Type B pancreatic cell (in vitro differentiated cells): Measurements from ENCODE around the gene MEGF11. TPM values are rescaled to one million over a fixed set of nuclear protein-coding genes. Genes with fewer than 3 reads are reported as not detected.

Experiments used
- DNase-seq: peaks from one replicate; pipeline ENCODE4 v3.0.0; 2021; ENCODE audit warnings: mixed read lengths; ENCODE audit not compliant: unreplicated experiment; ENCODE audit errors: extremely low spot score
- H3K27ac Mint-ChIP-seq: 2 replicates; pipeline ENCODE4 v1.8.0; 2021; ENCODE audit warnings: mild to moderate bottlenecking, mixed read lengths
- H3K27me3 Mint-ChIP-seq: 2 replicates; pipeline ENCODE4 v1.8.0; 2021; ENCODE audit warnings: mixed read lengths
- H3K36me3 Mint-ChIP-seq: 2 replicates; pipeline ENCODE4 v1.8.0; 2021; ENCODE audit warnings: mixed read lengths
- H3K4me1 Mint-ChIP-seq: one replicate; pipeline ENCODE4 v1.8.0; 2021; ENCODE audit warnings: mixed read lengths; ENCODE audit not compliant: unreplicated experiment
- H3K4me3 Mint-ChIP-seq: 2 replicates; pipeline ENCODE4 v1.8.0; 2021; ENCODE audit warnings: mild to moderate bottlenecking, mixed read lengths
- H3K9me3 Mint-ChIP-seq: 2 replicates; pipeline ENCODE4 v1.8.0; 2021; ENCODE audit warnings: mixed read lengths
- total RNA-seq: library from RNA; stranded (reverse); gene quantifications from 2 replicates; pipeline ENCODE4 v1.2.1, GENCODE V29; 2021; ENCODE audit warnings: low replicate concordance
- TF ChIP-seq, protein P1 (sequence below): fragments of 200-600 bp; sonication (generic); conservative IDR thresholded peaks from 2 replicates; pipeline ENCODE4 v1.5.0; 2021; ENCODE audit warnings: antibody characterized with exemption, mild to moderate bottlenecking

Gene MEGF11
- total RNA-seq, 1 donor from 2014 or later, result 3.3 TPM

DNA sequence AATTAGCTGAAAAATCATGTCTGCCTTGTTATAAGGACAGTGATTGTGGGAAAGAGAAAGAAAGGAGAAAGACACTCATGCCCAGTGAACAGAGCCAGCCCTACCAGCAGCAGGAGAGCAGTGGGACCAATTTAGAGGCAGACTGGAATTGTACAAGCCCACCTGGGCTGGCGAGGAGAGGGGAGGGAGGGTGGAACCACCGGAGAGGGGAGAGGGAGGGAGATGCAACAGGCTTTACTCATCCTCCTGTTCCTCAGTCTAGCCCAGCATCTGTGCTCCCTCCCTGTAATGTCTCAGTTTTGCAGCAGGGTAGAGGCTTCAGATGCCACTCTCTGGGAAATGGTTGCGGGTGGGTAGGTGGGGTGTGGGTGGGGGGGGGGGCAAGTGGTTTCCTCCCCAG, 329.5 kb downstream of the MEGF11 start:
- H3K4me1 Mint-ChIP-seq, result peaks cover 11% of the 10 kb centered on the region
- peaks cover under 1% of the 10 kb centered on the region for H3K36me3 Mint-ChIP-seq
- no peaks in the 10 kb centered on the region for H3K9me3 Mint-ChIP-seq
- no peak overlapping the region for H3K4me3 Mint-ChIP-seq
- TF ChIP-seq, protein P1, sequence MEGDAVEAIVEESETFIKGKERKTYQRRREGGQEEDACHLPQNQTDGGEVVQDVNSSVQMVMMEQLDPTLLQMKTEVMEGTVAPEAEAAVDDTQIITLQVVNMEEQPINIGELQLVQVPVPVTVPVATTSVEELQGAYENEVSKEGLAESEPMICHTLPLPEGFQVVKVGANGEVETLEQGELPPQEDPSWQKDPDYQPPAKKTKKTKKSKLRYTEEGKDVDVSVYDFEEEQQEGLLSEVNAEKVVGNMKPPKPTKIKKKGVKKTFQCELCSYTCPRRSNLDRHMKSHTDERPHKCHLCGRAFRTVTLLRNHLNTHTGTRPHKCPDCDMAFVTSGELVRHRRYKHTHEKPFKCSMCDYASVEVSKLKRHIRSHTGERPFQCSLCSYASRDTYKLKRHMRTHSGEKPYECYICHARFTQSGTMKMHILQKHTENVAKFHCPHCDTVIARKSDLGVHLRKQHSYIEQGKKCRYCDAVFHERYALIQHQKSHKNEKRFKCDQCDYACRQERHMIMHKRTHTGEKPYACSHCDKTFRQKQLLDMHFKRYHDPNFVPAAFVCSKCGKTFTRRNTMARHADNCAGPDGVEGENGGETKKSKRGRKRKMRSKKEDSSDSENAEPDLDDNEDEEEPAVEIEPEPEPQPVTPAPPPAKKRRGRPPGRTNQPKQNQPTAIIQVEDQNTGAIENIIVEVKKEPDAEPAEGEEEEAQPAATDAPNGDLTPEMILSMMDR, result no peak
- no peaks in the 10 kb centered on the region for H3K27me3 Mint-ChIP-seq
- no peak for DNase-seq
- H3K27ac Mint-ChIP-seq, result no peak overlapping the region

DNA sequence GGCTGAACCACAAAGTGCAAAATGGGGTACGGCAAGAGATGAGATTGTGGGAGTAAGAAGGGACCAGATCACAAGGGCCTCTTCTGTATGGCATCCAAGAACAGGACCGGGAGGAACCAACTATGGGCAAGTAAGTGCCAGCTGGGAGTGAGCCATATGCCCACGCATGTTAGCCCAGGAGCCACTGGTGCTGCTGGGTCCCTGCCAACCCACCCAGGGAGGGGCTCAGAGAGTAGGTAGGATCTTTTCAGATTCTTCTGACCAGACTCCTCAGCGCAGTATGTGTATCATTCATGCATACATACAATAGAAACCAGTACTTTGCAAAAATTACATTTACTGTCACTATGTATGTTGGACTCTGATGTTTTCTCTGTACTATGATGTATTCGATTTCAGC, 330.3 kb downstream of the MEGF11 start:
- no peaks in the 10 kb centered on the region for H3K27me3 Mint-ChIP-seq
- H3K4me3 Mint-ChIP-seq, result no peak overlapping the region
- DNase-seq, result no peak
- peaks cover 6% of the 10 kb centered on the region for H3K36me3 Mint-ChIP-seq
- peaks cover 11% of the 10 kb centered on the region for H3K4me1 Mint-ChIP-seq
- H3K27ac Mint-ChIP-seq, result no peak overlapping the region
- H3K9me3 Mint-ChIP-seq, result no peaks in the 10 kb centered on the region
- TF ChIP-seq, protein P1, result no peak

DNA sequence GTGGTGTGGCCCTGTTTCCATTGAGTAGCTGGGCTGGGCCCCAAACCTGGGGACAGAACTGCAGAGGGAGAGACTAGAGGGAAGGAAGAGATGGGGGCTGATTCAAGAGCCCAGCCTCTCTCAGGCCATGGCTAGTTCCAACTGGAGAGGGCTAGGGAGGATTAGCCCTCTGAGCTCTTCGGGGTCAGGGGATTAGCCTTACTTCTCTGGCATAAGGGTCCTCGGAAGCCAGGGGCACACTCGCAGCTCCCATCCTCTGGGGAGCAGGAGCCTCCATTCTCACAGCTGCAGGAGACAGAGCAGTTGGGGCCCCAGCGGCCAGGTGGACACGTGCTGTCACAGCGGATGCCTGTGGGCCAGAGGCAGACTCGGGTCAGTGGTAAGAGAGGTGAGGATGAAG, 330.9 kb downstream of the MEGF11 start:
- no peaks in the 10 kb centered on the region for H3K9me3 Mint-ChIP-seq
- no peak for DNase-seq
- H3K27me3 Mint-ChIP-seq, result no peaks in the 10 kb centered on the region
- peaks cover 7% of the 10 kb centered on the region for H3K36me3 Mint-ChIP-seq
- TF ChIP-seq, protein P1, result no peak
- H3K4me1 Mint-ChIP-seq, result peaks cover 11% of the 10 kb centered on the region
- no peak overlapping the region for H3K4me3 Mint-ChIP-seq
- H3K27ac Mint-ChIP-seq, result no peak overlapping the region

DNA sequence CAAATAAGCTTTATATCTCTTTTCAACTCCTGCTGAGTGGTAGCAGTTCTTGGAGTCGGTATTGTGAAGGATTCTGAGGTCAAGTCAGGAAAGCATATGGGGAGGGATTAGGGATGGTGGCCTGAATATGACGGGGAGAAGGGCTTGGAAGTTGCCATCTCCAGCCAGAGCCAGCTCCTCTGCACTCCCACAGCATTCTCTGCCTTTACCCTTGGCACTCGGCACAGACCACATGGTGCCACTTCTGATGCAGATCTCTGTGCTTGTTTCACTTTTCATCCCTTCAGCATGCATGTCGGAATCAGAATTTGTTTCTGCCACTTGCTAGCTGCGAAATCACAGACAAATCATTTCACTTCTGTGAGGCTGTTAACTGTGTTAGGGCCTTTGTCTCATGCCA, 331.8 kb downstream of the MEGF11 start:
- no peaks in the 10 kb centered on the region for H3K27me3 Mint-ChIP-seq
- no peak overlapping the region for H3K4me3 Mint-ChIP-seq
- H3K9me3 Mint-ChIP-seq, result no peaks in the 10 kb centered on the region
- H3K27ac Mint-ChIP-seq, result no peak overlapping the region
- H3K36me3 Mint-ChIP-seq, result peaks cover 10% of the 10 kb centered on the region
- TF ChIP-seq, protein P1, result no peak
- no peak for DNase-seq
- peaks cover 16% of the 10 kb centered on the region for H3K4me1 Mint-ChIP-seq

DNA sequence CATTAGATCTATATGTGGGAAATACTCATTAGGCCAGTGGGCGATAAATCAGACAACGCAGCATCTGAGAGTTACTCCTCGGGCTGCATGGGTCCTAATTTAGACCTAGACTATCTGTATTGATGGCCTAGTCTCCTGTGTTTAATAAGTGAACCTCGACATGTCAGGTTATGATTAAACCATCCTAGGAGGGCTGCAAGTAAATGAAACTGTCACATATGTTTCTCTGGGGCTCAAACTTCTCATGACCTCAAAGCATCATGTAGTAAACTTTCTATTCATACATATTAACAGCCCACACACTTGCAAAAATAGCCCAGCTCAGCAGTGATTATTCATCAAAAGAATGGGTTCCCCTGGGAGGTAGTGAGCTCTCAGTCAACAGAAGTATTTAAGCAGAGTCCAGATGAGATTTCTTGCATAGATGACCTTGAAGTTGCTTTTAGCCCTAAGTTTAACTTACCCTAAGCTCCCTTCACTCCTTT, 332.7 kb downstream of the MEGF11 start:
- Mint-ChIP-seq H3K4me1 (peaks cover 22% of the 10 kb centered on the region), H3K27me3 (no peaks in the 10 kb centered on the region), H3K9me3 (no peaks in the 10 kb centered on the region), H3K36me3 (peaks cover 10% of the 10 kb centered on the region), H3K27ac (no peak overlapping the region), H3K4me3 (no peak overlapping the region)
- TF ChIP-seq, protein P1, result no peak
- DNase-seq, result no peak

DNA sequence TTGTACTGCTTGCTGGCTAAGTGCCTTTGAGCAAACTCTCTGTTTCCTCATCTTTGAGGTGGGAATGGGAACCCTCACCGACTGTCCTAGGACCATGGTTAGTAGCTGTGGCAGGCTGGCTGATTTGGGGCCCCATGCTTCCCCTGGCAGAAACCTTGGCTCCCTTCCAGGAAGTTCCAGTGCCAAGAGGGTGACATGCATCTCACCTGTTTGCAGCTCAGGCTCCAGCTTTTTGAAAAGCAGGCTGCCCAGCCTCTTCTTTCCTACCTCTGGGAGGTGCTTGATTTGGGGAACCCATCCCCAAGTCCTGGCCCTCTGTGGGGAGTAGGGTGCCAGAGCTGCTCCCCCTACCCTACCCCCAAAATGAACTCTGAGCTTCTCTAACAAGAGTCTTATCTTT, 333.4 kb downstream of the MEGF11 start:
- Mint-ChIP-seq H3K9me3 (no peaks in the 10 kb centered on the region), H3K36me3 (peaks cover 10% of the 10 kb centered on the region), H3K4me1 (peaks cover 22% of the 10 kb centered on the region), H3K27me3 (no peaks in the 10 kb centered on the region), H3K4me3 (no peak overlapping the region), H3K27ac (no peak overlapping the region)
- TF ChIP-seq, protein P1, result no peak
- no peak for DNase-seq
